ENCODE measurements around the gene PKN2. TPM values are rescaled to one million over a fixed set of nuclear protein-coding genes. Genes with fewer than 3 reads are reported as not detected.

PKN2 gene
- total RNA-seq, 1 experiment from 2014 or later: 32.5 TPM

- H3K23me2 ChIP-seq (ENCODE audit: insufficient read length, low read depth, low read length, poor library complexity, severe bottlenecking): no peaks in the 10 kb centered on the region
- no peak overlapping the region for H3K9ac ChIP-seq (ENCODE audit: extremely low read depth, insufficient read length, low read length)
- H3K4ac ChIP-seq (ENCODE audit: low read depth, low read length): no peak overlapping the region
- H2BK20ac ChIP-seq (ENCODE audit: low read depth, low read length, poor library complexity, severe bottlenecking): no peak overlapping the region
- H3K4me3 Mint-ChIP-seq: no peak overlapping the region
- no peak overlapping the region for H2BK5ac ChIP-seq (ENCODE audit: insufficient read length, low read length)
- no peak overlapping the region for H3K56ac ChIP-seq (ENCODE audit: insufficient read length, low read depth, low read length)
- no peak overlapping the region for H4K8ac ChIP-seq (replicated peaks; ENCODE audit: insufficient read length, low read depth, low read length)
- H3K27me3 ChIP-seq (ENCODE audit: insufficient read depth, low read length): no peaks in the 10 kb centered on the region
- H3K79me2 ChIP-seq (ENCODE audit: insufficient read depth, low read length): no peaks in the 10 kb centered on the region
- no peak overlapping the region for H3K18ac ChIP-seq (ENCODE audit: insufficient read length, low read depth, low read length)
- H3K27me3 Mint-ChIP-seq (ENCODE audit: low read depth): no peaks in the 10 kb centered on the region
- H3T11ph ChIP-seq (ENCODE audit: low read length): no peak overlapping the region
- H3K9me3 ChIP-seq (ENCODE audit: control insufficient read depth, low read depth, low read length): no peaks in the 10 kb centered on the region
- no peak overlapping the region for H4K5ac ChIP-seq (ENCODE audit: insufficient read length, low read depth, low read length)
- no peak overlapping the region for H3K27ac ChIP-seq (ENCODE audit: insufficient read length, low read depth, low read length)
- WGBS (ENCODE audit: extremely low coverage, insufficient read length, low lambda C conversion rate): no CpG with 5 or more reads among the region's 3 CpGs
- peak overlapping the region in 1 of 3 experiments; percentile 36; a peak in 2 of 7 replicates for H3K27ac Mint-ChIP-seq
- H3K4me1 Mint-ChIP-seq: peaks cover 32 to 39% of the 10 kb centered on the region in 2 experiments
- no peaks in the 10 kb centered on the region for H3K36me3 Mint-ChIP-seq (ENCODE audit: insufficient read depth in 1 of 3, low read depth in 3 of 3)
- no peak overlapping the region for H2BK120ac ChIP-seq (ENCODE audit: low read depth, low read length, poor library complexity, severe bottlenecking)
- no peaks in the 10 kb centered on the region for H4K20me1 ChIP-seq (ENCODE audit: control insufficient read depth, insufficient read depth, insufficient read length)
- H3K9me3 Mint-ChIP-seq: no peaks in the 10 kb centered on the region
- no peak overlapping the region for H3K14ac ChIP-seq (ENCODE audit: insufficient read depth, low read length)
- H3K4me2 ChIP-seq (ENCODE audit: insufficient read depth, insufficient read length, low read length): no peak overlapping the region
- peaks cover 4% of the 10 kb centered on the region; the same call in 1 of the 2 replicates for H3K4me1 ChIP-seq (ENCODE audit: insufficient read depth, low read length)
- no peak overlapping the region for H2AFZ ChIP-seq (ENCODE audit: low read length)
- H2BK15ac ChIP-seq (ENCODE audit: low read depth, low read length): no peak overlapping the region
- no peak for DNase-seq
- no peak overlapping the region for H2AK5ac ChIP-seq (ENCODE audit: insufficient read length, low read length)
- no peak for TF ChIP-seq CTCF (conservative IDR thresholded peaks at IDR 0.05)
- H4K91ac ChIP-seq (ENCODE audit: insufficient read length, low read depth, low read length): no peak overlapping the region
- no peak overlapping the region for H2BK12ac ChIP-seq (ENCODE audit: insufficient read length, low read depth, low read length)
- no peaks in the 10 kb centered on the region for H3K79me1 ChIP-seq (ENCODE audit: insufficient read depth, low read depth, low read length, poor library complexity, severe bottlenecking)
- H3K23ac ChIP-seq (ENCODE audit: insufficient read length, low read depth, low read length): no peak overlapping the region
Measured at GRCh38 chr1:88647249-88647645, 36.8 kb upstream of the PKN2 start.
